ENCODE measurements around the gene ZNF407.
"Not testable (repeated sequence)": the region's sequence is repeated elsewhere in the genome, so short reads cannot be mapped to it uniquely, and the experiment has no call there.

Gene ZNF407

DNA sequence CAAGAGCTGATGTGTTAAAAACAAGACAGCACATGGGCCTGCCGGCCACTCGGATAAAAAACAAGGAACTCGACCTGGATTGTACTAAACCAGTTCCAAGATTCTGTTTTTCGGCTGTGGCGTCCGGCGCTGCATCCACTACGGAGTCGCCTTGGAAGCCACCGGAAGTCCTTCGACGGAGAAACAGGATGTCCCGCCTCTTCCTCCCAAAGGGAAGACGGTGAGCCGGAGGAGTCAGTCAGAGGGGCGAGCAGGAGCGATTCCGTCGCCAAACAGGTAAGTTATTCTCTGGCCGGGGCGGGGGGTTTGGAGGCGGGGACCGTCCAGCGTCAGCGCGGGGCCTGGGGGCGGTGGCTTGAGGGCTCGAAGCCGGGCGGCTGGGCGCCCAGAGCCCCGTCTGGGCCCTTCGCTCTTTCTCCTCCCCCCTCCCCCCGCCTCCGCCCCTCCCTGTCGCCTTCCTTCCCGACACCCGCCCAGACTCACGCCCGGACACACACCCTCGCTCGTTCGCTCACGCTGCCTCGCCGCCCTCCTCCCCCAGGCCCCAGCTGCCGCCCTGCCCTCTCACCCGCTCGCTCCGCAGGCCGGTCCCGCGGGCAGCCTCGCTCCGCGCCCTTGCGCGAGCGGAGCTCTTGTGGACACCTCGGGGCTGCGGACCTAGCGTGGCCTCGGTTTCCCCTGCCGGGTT is at the start of gene ZNF407:
Gene ZNF407 (plus strand): TSS at position 209 of the 688 bp plus-strand sequence. CDS start 33,150 bp downstream, outside the sequence.
- peak; percentile 87 for DNase-seq

- DNase-seq, result no peak
Observed at GRCh38 chr18:74549591-74550104, 48.0 kb upstream of the ZNF407 start.

DNA sequence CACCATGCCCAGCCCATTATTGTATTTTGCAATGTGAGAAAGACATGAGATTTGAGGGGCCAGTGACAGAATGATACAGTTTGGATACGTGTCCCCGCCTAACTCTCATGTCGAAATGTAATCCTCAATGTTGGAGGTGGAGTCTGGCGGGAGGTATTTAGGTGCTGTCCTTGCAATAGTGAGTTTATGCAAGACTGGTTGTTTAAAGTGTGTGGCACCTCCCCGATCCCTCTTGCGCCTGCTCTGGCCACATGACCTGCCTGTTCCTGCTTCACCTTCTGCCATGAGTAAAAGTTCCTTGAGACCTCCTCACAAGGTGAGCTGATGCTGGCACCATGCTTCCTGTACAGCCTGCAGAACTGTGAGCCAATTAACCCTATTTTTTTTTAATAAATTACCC is 46.8 kb upstream of the ZNF407 start:
- DNase-seq, result no peak

DNA sequence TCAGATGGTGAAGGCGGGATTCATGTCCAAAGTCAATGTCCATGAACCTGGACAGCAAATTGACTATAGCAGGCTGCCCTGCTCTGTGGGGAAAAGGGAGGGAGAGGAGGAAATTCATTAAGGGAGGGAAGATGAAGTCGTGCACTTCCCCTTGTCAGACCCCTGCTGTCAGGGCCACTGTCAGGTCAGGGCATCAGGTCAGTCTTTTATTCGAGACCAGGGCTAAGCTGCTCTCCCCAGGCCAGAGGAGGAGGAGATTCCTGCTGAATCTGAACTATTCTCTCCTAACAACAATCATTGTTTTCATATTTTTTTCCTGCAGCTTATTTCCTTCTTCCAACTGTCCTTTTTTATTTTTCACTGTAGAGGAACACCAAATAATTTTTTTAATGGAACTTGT is 46.2 kb upstream of the ZNF407 start:
- DNase-seq, result no peak

GRCh38 chr18:74551936-74552555 is 45.6 kb upstream of the ZNF407 start:
- peak; percentile 78 for DNase-seq

DNA sequence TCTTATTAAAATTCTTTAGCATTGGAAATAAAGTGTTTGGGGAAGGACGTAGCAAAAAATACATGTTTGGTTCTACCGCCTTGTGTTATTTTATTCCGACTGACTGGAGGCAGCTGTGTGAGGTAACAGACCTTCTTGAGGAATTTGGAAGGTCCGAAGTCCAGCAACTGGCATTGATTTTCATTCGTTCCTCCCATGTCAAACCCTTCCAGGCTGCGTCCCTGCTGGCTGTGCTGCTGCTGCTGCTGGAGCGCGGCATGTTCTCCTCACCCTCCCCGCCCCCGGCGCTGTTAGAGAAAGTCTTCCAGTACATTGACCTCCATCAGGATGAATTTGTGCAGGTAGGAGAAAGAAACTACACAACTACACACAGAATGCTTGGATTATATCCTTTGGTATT is 41.5 kb upstream of the ZNF407 start:
- no peak for DNase-seq

GRCh38 chr18:74558096-74558495 is 39.6 kb upstream of the ZNF407 start:
- no peak for DNase-seq

GRCh38 chr18:74562131-74562730 is 35.4 kb upstream of the ZNF407 start:
- DNase-seq, result no peak

GRCh38 chr18:74562775-74563174 is 34.9 kb upstream of the ZNF407 start:
- DNase-seq, result no peak

GRCh38 chr18:74563999-74564398 is 33.7 kb upstream of the ZNF407 start:
- no peak for DNase-seq

DNA sequence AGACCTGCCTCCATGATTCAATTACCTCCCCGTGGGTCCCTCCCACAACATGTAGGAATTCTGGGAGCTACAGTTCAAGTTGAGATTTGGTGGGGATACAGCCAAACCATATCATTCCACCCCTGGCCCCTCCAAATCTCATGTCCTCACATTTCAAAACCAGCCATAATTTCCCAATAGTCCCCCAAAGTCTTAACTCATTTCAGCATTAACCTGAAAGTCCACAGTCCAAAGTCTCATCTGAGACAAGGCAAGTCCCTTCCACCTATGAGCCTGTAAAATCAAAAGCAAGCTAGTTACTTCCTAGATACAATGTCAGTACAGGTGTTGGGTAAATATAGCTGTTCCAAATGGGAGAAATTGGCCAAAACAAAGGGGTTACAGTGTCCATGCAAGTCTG is 32.5 kb upstream of the ZNF407 start:
- DNase-seq, result not testable (repeated sequence)

- not testable (repeated sequence) for DNase-seq
Observed at GRCh38 chr18:74565993-74566392, 31.7 kb upstream of the ZNF407 start.

GRCh38 chr18:74567822-74568221 is 29.8 kb upstream of the ZNF407 start:
- DNase-seq, result no peak

GRCh38 chr18:74569401-74569800 is 28.3 kb upstream of the ZNF407 start:
- no peak for DNase-seq

DNA sequence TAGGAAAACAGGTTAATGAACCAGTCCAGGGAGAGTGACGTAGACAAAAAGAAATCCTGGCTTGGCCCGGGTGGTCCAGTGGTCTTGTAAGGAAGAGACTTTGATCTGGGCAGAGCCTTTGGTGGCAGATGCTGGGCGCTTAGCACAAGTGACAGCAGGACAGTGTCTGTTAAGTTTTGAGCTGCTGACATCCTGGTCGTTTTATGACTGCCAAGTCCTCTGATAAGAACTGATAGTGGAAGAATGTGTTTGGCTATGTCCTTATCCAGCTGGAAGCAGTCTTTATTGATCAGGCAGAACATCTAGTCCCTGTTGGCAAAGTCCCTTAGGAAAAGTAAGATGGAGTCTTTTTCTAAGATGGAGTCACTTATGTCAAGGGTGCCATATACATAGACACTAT is 27.4 kb upstream of the ZNF407 start:
- no peak for DNase-seq

DNA sequence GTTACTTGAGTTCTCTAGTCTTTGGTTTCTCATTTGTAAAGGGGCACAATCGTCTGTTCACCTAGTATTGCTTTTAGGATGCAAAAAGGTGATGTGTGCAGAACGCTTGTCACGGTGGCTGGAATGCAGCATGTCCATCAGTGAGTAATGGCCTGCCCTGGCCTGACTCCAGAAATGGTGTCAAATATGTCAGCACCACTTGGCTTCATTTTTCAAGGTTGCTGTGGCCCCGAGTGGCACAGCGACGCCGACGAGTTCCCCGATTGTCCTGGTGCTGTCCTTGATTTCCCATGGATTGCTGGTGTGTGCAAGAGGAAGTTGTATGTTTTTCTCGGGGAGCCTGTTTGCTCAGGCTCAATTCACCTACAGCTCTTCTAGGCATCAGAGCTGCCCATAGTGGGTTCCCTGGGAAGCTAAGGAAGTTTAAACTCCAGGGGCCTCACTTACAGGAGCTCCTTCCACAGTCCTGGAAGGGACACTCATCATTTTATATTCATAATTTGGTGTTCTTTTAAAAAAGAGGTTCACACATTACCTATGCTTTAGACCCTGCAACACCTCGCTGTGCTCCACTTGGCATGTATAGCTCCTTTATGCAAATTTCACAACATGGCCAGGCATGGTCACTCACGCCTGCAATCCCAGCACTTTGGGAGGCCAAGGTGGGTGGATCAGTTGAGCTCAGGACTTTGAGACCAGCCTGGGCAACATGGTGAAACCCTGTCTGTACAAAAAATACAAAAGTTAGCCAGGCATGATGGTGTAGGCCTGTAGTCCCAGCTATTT is 25.6 kb upstream of the ZNF407 start:
- DNase-seq, result no peak

DNA sequence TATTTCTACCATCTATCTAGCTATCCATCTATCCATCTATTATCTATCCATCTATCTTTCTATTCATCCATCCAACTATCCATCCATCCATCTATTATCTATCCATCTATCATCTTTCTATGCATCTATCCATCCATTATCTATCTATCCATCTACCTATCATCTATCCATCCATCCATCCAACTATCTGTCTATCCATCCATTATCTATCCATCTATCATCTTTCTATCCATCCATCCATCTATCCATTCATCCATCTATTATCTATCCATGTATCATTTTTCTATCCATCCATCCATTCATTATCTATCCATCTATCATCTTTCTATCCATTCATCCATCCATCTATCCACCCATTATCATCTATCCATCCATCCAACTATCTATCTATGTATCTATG is 24.6 kb upstream of the ZNF407 start:
- no peak for DNase-seq

DNA sequence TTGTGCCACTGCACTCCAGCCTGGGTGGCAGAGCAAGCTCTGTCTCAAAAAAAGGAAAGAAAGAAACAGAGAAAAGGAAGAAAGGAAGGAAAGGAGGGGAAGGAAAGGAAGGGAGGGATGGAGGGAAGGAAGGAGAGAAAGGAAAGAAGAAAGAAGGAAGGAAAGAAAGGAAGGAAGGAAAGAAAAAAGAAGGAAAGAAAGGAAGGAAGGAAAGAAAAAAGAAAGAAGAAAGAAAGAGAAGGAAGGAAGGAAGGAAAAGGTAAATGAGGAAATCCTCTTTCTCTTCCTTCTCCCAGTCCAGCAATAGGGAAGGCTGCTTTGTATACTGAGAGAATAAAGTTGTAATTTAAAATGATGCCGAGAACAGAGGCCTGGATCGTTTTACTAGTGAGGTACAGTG is 22.8 kb upstream of the ZNF407 start:
- no peak for DNase-seq

GRCh38 chr18:74577019-74577418 is 20.7 kb upstream of the ZNF407 start:
- DNase-seq, result no peak

DNA sequence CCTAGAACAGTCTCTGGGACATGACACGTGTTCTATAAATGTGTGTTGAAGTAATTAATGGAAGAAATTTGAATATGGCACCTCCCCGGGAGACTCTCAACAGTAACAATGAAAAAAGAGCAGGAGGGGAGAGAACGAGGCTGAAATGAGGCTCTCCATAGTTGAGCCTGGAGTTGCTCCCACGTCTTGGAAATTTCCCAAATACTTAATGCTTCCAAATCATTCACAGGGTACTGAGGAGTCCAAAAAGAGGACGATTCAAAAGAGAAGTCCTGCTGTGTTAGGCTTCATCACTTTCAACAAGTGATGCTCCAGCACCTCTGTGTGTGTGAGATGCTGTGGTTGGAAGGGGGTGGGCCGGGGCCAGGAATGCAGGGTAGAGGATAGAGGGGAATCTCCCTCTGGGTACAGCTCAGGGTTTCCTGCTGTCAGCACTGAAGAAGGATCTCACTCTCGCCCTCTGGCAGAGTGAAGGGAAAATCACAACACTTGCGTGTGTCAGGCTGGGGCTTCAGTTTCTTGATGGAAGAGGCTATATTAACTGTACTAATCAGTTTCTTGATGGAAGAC is 18.1 kb upstream of the ZNF407 start:
- no peak for DNase-seq

DNA sequence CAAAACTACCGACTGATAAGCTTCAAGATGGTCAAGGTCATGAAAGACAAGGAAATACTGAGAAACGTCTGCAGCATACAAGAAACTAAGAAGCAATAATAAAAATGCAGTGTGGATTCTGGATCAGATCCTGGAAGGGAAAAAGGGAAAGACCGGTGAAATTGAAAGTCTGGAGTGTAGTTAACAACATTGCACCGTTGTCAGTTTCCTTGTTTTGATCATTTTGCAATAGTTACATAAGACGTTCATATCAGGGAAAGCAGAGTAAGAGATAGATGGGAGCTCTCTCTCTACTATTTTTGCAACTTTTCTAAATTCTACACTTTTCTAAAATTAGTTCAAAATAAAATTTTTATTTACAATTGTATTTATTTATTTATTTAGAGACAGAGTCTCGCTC is 15.0 kb upstream of the ZNF407 start:
- DNase-seq, result no peak

GRCh38 chr18:74587441-74587840 is 10.2 kb upstream of the ZNF407 start:
- no peak for DNase-seq

GRCh38 chr18:74589021-74589420 is 8.6 kb upstream of the ZNF407 start:
- DNase-seq, result no peak

Data from KG1 (cell line).